ENCODE data around the gene ESF1. TPM values are rescaled to one million over a fixed set of nuclear protein-coding genes. Genes with fewer than 3 reads are reported as not detected.
"Not testable (repeated sequence)": the region's sequence is repeated elsewhere in the genome, so short reads cannot be mapped to it uniquely, and the experiment has no call there.

ESF1 gene
- polyA plus RNA-seq, 3 donors = 30.2 to 34.6 (median 32.3) TPM

DNA sequence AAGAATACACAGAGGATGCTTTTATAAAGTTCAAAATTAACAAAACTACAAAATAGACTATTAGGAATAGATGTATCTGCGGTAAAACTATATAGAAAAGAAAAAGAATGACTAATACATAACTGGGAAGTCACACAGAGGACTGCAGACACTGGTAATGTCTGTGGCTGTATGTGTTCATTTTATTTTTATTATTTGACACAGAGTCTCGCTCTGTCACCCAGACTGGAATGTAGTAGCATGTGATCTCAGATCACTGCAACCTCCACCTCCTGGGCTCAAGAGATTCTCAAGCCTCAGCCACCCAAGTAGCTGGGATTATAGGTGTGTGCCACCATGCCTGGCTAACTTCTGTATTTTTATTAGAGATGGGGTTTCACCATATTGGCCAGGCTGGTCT lies 38.9 kb downstream of the ESF1 start:
- DNase-seq (ENCODE audit: low read depth in 3 of 3, low spot score in 2 of 3) = no peak

GRCh38 chr20:13744352-13744751 lies 40.4 kb downstream of the ESF1 start:
- DNase-seq (ENCODE audit: low read depth in 3 of 3, low spot score in 2 of 3) = no peak

GRCh38 chr20:13741879-13742278 lies 42.8 kb downstream of the ESF1 start:
- DNase-seq (ENCODE audit: low read depth in 3 of 3, low spot score in 2 of 3) = no peak

GRCh38 chr20:13739731-13740649 lies 44.7 kb downstream of the ESF1 start:
- no peak for DNase-seq (ENCODE audit: low read depth in 3 of 3, low spot score in 2 of 3)

- DNase-seq (ENCODE audit: low read depth in 3 of 3, low spot score in 2 of 3) = not testable (repeated sequence)
Observed at GRCh38 chr20:13738187-13738586, 46.5 kb downstream of the ESF1 start.

DNA sequence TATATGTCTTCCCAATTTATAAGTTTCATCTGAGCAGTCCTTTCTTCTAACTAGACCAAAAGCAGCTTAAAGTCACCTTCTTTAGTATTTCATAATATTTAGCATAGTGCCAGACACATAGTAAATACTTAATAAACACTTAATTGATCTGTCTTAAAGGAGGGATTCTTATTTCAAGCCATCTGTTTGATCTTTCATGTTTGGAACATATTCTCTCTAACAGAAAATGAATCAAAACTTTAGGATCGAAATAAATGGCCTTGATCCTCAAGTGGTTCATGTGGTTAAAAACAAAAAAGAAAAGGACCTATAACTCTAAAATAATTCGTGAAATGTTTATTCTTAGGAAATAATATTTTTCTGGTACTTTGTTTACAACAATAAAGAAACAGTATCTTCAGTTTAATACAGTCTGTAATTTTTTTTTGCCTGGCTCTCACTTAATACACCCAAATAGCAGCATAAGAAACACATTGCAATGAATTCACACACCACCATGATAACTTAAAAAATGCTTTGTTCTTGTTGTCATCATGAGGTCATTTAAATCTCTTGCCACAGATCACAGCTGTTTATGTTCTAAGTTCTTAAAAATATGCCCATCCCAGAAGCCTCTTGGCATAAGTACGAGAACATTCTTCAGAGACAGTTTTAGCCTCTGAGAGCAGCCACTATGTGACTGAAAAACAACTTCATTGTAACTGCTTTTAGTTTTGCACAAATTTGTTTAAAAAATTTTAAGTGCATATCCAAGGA lies 48.1 kb downstream of the ESF1 start:
- no peak for DNase-seq (ENCODE audit: low read depth in 3 of 3, low spot score in 2 of 3)

DNA sequence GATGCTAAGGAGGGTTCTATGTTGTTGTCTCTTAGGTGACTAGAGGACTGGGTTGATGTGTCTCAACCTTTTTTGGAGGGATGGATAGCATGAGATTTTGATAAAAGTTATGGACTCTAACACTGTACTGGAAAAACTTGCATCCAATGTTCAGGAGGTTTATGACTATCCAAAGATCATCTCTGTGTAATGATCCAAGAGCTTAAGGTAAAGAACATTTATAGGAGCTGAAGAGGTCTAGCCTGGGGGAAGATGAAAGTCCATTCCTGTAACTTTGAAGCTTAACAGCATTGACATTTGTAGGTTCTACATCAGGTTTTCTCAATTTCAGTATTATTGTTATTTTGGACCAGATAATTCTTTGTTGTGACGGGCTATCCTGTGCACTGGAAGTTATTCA lies 48.9 kb downstream of the ESF1 start:
- DNase-seq (ENCODE audit: low read depth in 3 of 3, low spot score in 2 of 3) = no peak

- no peak for DNase-seq (ENCODE audit: low read depth in 3 of 3, low spot score in 2 of 3)
Observed at GRCh38 chr20:13723011-13723410, 61.7 kb downstream of the ESF1 start.

DNA sequence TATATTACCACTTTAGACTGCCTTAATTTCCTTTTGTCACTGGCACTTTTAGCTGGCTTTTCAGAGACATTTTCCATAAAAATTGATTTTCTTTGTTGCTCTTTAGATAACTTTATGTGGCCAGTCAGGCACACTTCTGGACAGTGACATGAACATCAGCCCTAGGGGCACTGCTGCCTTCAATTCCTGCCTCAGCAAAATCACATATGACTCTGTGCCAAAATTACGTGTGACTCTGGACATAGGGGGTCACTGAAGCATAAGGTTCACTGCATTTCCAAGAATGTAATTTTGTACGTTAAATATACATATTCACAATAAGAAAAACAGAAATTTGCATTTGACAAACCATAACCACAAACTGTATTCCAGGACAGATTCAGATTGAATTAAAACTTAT lies 66.5 kb downstream of the ESF1 start:
- DNase-seq (ENCODE audit: low read depth in 3 of 3, low spot score in 2 of 3) = no peak

DNA sequence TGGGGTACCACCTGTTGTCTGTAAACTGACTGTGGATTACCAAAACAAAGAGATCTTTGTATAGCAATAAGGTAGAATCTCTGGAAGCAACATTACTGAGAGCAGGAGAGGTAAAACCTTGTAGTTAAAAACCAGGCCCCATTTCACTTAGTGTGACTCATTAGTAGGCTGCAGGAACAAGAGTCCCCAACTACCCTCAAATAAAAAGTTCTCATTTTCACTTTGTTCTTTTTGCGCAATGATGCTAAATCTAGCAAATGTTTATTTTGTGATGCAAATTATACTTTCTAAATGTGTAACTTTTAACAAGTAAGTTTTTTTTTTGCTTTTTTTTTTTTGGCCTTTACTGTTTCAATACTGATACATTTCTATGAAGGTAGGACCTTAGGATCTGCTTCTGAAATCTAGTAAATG lies 67.1 kb downstream of the ESF1 start:
- no peak for DNase-seq (ENCODE audit: low read depth in 3 of 3, low spot score in 2 of 3)

GRCh38 chr20:13715171-13715570 lies 69.5 kb downstream of the ESF1 start:
- no peak for DNase-seq (ENCODE audit: low read depth in 3 of 3, low spot score in 2 of 3)

- no peak for DNase-seq (ENCODE audit: low read depth in 3 of 3, low spot score in 2 of 3)
Observed at GRCh38 chr20:13708234-13708633, 76.5 kb downstream of the ESF1 start.

DNA sequence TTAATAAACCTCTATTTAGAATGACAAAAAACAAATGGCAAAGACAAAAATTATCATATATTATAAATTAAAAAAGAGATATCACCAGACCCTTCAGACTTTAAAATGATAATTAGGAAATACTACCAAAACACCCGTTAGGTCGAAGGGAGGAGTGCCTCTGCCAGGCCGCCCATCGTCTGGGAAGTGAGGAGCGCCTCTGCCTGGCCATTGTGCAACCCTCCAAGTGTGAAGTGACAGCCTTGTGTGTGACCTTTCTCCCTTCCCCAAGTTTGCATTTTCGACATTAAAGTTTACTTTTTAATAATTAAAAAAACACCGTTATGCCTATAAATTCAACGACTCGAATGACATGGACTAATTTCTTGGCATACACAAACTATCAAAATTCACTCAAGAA lies 81.5 kb downstream of the ESF1 start:
- no peak for DNase-seq (ENCODE audit: low read depth in 3 of 3, low spot score in 2 of 3)

GRCh38 chr20:13701486-13701885 lies 83.2 kb downstream of the ESF1 start:
- DNase-seq (ENCODE audit: low read depth in 3 of 3, low spot score in 2 of 3) = no peak

GRCh38 chr20:13700761-13701160 lies 84.0 kb downstream of the ESF1 start:
- DNase-seq (ENCODE audit: low read depth in 3 of 3, low spot score in 2 of 3) = no peak

DNA sequence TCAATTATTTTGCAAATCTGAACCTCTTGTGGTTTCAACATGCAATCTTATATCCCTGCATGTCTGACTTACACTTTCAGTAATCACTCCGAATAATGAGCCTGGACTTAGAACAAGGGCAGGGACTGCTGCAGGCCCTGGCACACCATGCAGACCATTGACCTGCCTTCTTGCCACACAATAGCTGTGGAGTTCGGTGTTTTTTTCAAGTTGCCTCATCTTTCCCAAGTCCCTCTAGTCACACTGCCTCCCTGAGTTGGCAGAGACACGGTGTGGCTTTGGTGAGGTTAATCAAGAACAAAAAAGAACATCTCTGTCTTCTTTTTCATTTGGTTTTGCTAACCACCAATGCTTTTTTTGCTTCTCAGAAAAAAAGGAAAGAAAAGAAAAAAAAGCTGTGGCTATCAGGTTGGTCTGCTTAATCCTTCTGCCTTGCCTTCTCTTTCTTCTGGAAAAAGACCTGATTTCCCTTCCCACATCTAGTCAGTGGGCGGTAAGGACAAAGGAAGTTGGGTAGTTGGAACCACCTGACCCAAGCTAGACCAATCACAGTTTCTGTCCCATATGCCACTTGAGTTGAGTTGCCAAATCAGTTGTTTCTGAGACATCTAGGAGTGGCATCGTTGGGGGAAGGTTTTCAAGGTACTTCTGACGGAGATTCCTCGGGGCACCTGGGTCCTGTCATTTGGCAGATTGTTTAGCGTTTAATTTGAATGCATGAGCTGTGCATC lies 90.1 kb downstream of the ESF1 start:
- no peak for DNase-seq (ENCODE audit: low read depth in 3 of 3, low spot score in 2 of 3)

- DNase-seq (ENCODE audit: low read depth in 3 of 3, low spot score in 2 of 3) = no peak
Observed at GRCh38 chr20:13692802-13693736, 91.7 kb downstream of the ESF1 start.

DNA sequence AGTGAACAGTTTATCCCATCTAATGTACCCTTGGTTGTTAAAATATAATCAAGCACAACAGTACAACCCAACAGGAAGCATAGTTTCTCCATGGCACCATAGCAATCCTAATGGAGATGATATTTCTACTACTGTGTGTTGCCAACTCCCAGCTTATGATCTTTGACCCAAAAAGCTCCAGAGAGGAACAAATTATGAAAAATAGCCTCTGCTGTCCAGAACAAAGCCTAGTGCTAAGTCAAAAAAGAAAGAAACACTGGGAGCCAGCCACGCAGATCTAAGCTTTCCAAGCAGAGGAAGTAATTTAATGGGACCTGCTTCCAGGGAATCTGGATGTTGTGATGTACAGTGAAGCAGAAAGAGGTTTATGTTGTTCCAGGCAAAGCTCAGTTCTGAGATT lies 93.8 kb downstream of the ESF1 start:
- DNase-seq (ENCODE audit: low read depth in 3 of 3, low spot score in 2 of 3) = peak; percentile 13 to 32 (median 14)

GRCh38 chr20:13687815-13688214 lies 96.9 kb downstream of the ESF1 start:
- DNase-seq (ENCODE audit: low read depth in 3 of 3, low spot score in 2 of 3) = no peak

- DNase-seq (ENCODE audit: low read depth in 3 of 3, low spot score in 2 of 3) = no peak
Observed at GRCh38 chr20:13685623-13686022, 99.1 kb downstream of the ESF1 start.
